Trophoblast cell (in vitro differentiated cells and primary cell): ENCODE data around the gene CACNA1B.

Experiments used
- DNase-seq, 2 donors: peaks; one replicate each; pipeline ENCODE4 v3.0.0-alpha.2; 2016
- H2AFZ ChIP-seq: 2 replicates; pipeline ENCODE4 v1.6.1; 2013; ENCODE audit warnings: low read length, moderate library complexity, mild to moderate bottlenecking; ENCODE audit not compliant: insufficient read depth, poor library complexity
- H2AK5ac ChIP-seq: 2 replicates; pipeline ENCODE4 v1.6.1; 2013; ENCODE audit warnings: mild to moderate bottlenecking, low read length
- H2BK120ac ChIP-seq: 2 replicates; pipeline ENCODE4 v1.6.1; 2013; ENCODE audit warnings: low read length, mild to moderate bottlenecking, moderate library complexity; ENCODE audit not compliant: insufficient read depth, poor library complexity
- H2BK12ac ChIP-seq: 2 replicates; pipeline ENCODE4 v1.6.1; 2013; ENCODE audit warnings: mild to moderate bottlenecking, low read length, moderate library complexity
- H2BK5ac ChIP-seq: 2 replicates; pipeline ENCODE4 v1.6.1; 2013; ENCODE audit warnings: low read length, low read depth, moderate library complexity, mild to moderate bottlenecking; ENCODE audit not compliant: poor library complexity
- H3K14ac ChIP-seq: 2 replicates; pipeline ENCODE4 v1.6.1; 2013; ENCODE audit warnings: mild to moderate bottlenecking, low read length
- H3K18ac ChIP-seq: 2 replicates; pipeline ENCODE4 v1.6.1; 2013; ENCODE audit warnings: mild to moderate bottlenecking, low read length
- H3K23ac ChIP-seq: 2 replicates; pipeline ENCODE4 v1.6.1; 2013; ENCODE audit warnings: low read length
- H3K27ac ChIP-seq: 2 replicates; pipeline ENCODE4 v1.5.1; 2013; ENCODE audit warnings: low read depth, mild to moderate bottlenecking, inconsistent platforms, low read length, moderate library complexity
- H3K27me3 ChIP-seq: 2 replicates; pipeline ENCODE4 v1.6.1; 2013; ENCODE audit warnings: inconsistent platforms, mild to moderate bottlenecking, low read length, moderate library complexity; ENCODE audit not compliant: insufficient read depth
- H3K36me3 ChIP-seq, 2 experiments: 1 replicate in 1 of 2; 2 replicates in 1 of 2; pipeline ENCODE4 v1.6.1; 2013; ENCODE audit warnings: low read length in 2 of 2, mild to moderate bottlenecking in 2 of 2, moderate library complexity in 1 of 2; ENCODE audit not compliant: insufficient read depth in 2 of 2, control insufficient read depth in 1 of 2
- H3K4ac ChIP-seq: 2 replicates; pipeline ENCODE4 v1.6.1; 2013; ENCODE audit warnings: low read depth, mild to moderate bottlenecking, low read length, moderate library complexity
- H3K4me1 ChIP-seq, 2 experiments: 1 replicate in 1 of 2; 2 replicates in 1 of 2; pipeline ENCODE4 v1.6.1; 2013; ENCODE audit warnings: low read length in 2 of 2, mild to moderate bottlenecking in 2 of 2, moderate library complexity in 1 of 2; ENCODE audit not compliant: insufficient read depth in 2 of 2, control insufficient read depth in 1 of 2
- H3K4me2 ChIP-seq: 2 replicates; pipeline ENCODE4 v1.6.1; 2013; ENCODE audit warnings: inconsistent platforms, mild to moderate bottlenecking, low read length, moderate library complexity
- H3K4me3 ChIP-seq: 2 replicates; pipeline ENCODE4 v1.5.1; 2013; ENCODE audit warnings: mild to moderate bottlenecking, low read depth, low read length, inconsistent platforms
- H3K79me1 ChIP-seq: one replicate; pipeline ENCODE4 v1.6.1; 2013; ENCODE audit warnings: low read length
- H3K79me2 ChIP-seq: 2 replicates; pipeline ENCODE4 v1.6.1; 2013; ENCODE audit warnings: low read length, mild to moderate bottlenecking; ENCODE audit not compliant: control insufficient read depth, insufficient read depth, poor library complexity
- H3K9ac ChIP-seq: 2 replicates; pipeline ENCODE4 v1.6.1; 2013; ENCODE audit warnings: mild to moderate bottlenecking, low read length
- H3K9me3 ChIP-seq: 2 replicates; pipeline ENCODE4 v1.6.1; 2013; ENCODE audit warnings: low read depth, mild to moderate bottlenecking, control low read depth, inconsistent platforms, low read length; ENCODE audit not compliant: insufficient read depth
- H4K12ac ChIP-seq: 2 replicates; pipeline ENCODE4 v1.6.1; 2013; ENCODE audit warnings: low read depth, mild to moderate bottlenecking, low read length, moderate library complexity
- H4K8ac ChIP-seq: 2 replicates; pipeline ENCODE4 v1.6.1; 2013; ENCODE audit warnings: low read depth, mild to moderate bottlenecking, low read length, moderate library complexity
- H4K91ac ChIP-seq: one replicate; pipeline ENCODE4 v1.6.1; 2013; ENCODE audit warnings: low read depth, mild to moderate bottlenecking, low read length, moderate library complexity
- WGBS: extraction: QIAGEN DNeasy Blood & Tissue Kit; methylation state at CpG from one replicate; pipeline ENCODE4 v1.1.7; 2013; ENCODE audit warnings: missing lambda C conversion rate; ENCODE audit not compliant: insufficient read length, insufficient coverage; ENCODE audit errors: extremely low coverage; 5-methylcytosine and 5-hydroxymethylcytosine counted together

Gene CACNA1B

GRCh38 chr9:137917795-137918194 lies 40.2 kb downstream of the CACNA1B start:
- Histone ChIP-seq H4K8ac (no peak overlapping the region), H3K36me3 (no peaks in the 10 kb centered on the region), H3K14ac (no peak overlapping the region), H3K4me3 (no peak overlapping the region), H3K4ac (no peak overlapping the region), H3K23ac (no peak overlapping the region), H2BK120ac (no peak overlapping the region), H3K79me1 (no peaks in the 10 kb centered on the region), H3K9me3 (peaks cover 41% of the 10 kb centered on the region), H2BK12ac (no peak overlapping the region), H2BK5ac (no peak overlapping the region), H3K27me3 (no peaks in the 10 kb centered on the region), H3K4me2 (no peak overlapping the region), H4K12ac (no peak overlapping the region), H3K27ac (no peak overlapping the region), H4K91ac (no peak overlapping the region), H3K4me1 (peaks cover 0 to 6% of the 10 kb centered on the region in 2 experiments), H2AFZ (no peak overlapping the region), H2AK5ac (no peak overlapping the region), H3K9ac (no peak overlapping the region), H3K18ac (no peak overlapping the region), H3K79me2 (no peaks in the 10 kb centered on the region)
- WGBS: no CpG with 5 or more reads among the region's 13 CpGs
- DNase-seq: no peak

GRCh38 chr9:137918331-137919094 lies 40.9 kb downstream of the CACNA1B start:
- H4K8ac ChIP-seq: no peak overlapping the region
- peaks cover 41% of the 10 kb centered on the region for H3K9me3 ChIP-seq
- peaks cover 0 to 6% of the 10 kb centered on the region in 2 experiments for H3K4me1 ChIP-seq
- no peak overlapping the region for H3K23ac ChIP-seq
- H3K36me3 ChIP-seq: no peaks in the 10 kb centered on the region
- H4K91ac ChIP-seq: no peak overlapping the region
- H4K12ac ChIP-seq: no peak overlapping the region
- no peak overlapping the region for H3K27ac ChIP-seq
- H3K79me1 ChIP-seq: no peaks in the 10 kb centered on the region
- H3K4me2 ChIP-seq: no peak overlapping the region
- no peak for DNase-seq
- H2BK5ac ChIP-seq: no peak overlapping the region
- no CpG with 5 or more reads among the region's 9 CpGs for WGBS
- H3K27me3 ChIP-seq: no peaks in the 10 kb centered on the region
- H2BK120ac ChIP-seq: no peak overlapping the region
- H3K4me3 ChIP-seq: no peak overlapping the region
- no peak overlapping the region for H3K14ac ChIP-seq
- no peak overlapping the region for H2BK12ac ChIP-seq
- no peak overlapping the region for H3K4ac ChIP-seq
- H3K18ac ChIP-seq: no peak overlapping the region
- no peak overlapping the region for H2AK5ac ChIP-seq
- no peak overlapping the region for H2AFZ ChIP-seq
- no peak overlapping the region for H3K9ac ChIP-seq
- H3K79me2 ChIP-seq: no peaks in the 10 kb centered on the region

GRCh38 chr9:137919095-137919465 lies 41.5 kb downstream of the CACNA1B start:
- peaks cover 0 to 6% of the 10 kb centered on the region in 2 experiments for H3K4me1 ChIP-seq
- no peak overlapping the region for H3K4me3 ChIP-seq
- H3K4me2 ChIP-seq: no peak overlapping the region
- no CpG with 5 or more reads among the region's 9 CpGs for WGBS
- no peak overlapping the region for H2AK5ac ChIP-seq
- no peak overlapping the region for H3K23ac ChIP-seq
- no peak overlapping the region for H2BK120ac ChIP-seq
- no peaks in the 10 kb centered on the region for H3K27me3 ChIP-seq
- H4K12ac ChIP-seq: no peak overlapping the region
- no peak overlapping the region for H4K8ac ChIP-seq
- H3K27ac ChIP-seq: no peak overlapping the region
- H3K9me3 ChIP-seq: peaks cover 39% of the 10 kb centered on the region
- H3K79me1 ChIP-seq: no peaks in the 10 kb centered on the region
- H2AFZ ChIP-seq: no peak overlapping the region
- no peak overlapping the region for H2BK12ac ChIP-seq
- no peak overlapping the region for H4K91ac ChIP-seq
- H3K9ac ChIP-seq: no peak overlapping the region
- H2BK5ac ChIP-seq: no peak overlapping the region
- no peak for DNase-seq
- H3K79me2 ChIP-seq: no peaks in the 10 kb centered on the region
- H3K18ac ChIP-seq: no peak overlapping the region
- no peaks in the 10 kb centered on the region for H3K36me3 ChIP-seq
- no peak overlapping the region for H3K4ac ChIP-seq
- H3K14ac ChIP-seq: no peak overlapping the region

GRCh38 chr9:137919649-137920141 lies 42.1 kb downstream of the CACNA1B start:
- H3K27me3 ChIP-seq: no peaks in the 10 kb centered on the region
- no peak overlapping the region for H3K14ac ChIP-seq
- no peaks in the 10 kb centered on the region for H3K79me1 ChIP-seq
- H3K4me3 ChIP-seq: no peak overlapping the region
- H3K79me2 ChIP-seq: no peaks in the 10 kb centered on the region
- H3K18ac ChIP-seq: no peak overlapping the region
- H3K36me3 ChIP-seq: no peaks in the 10 kb centered on the region
- H3K4me2 ChIP-seq: no peak overlapping the region
- H2AFZ ChIP-seq: no peak overlapping the region
- H4K91ac ChIP-seq: no peak overlapping the region
- no peak overlapping the region for H2BK12ac ChIP-seq
- H2BK5ac ChIP-seq: no peak overlapping the region
- H3K9me3 ChIP-seq: peaks cover 34% of the 10 kb centered on the region
- H3K9ac ChIP-seq: no peak overlapping the region
- no peak overlapping the region for H2AK5ac ChIP-seq
- no peak for DNase-seq
- H2BK120ac ChIP-seq: no peak overlapping the region
- no peak overlapping the region for H4K12ac ChIP-seq
- H3K23ac ChIP-seq: no peak overlapping the region
- H3K27ac ChIP-seq: no peak overlapping the region
- H4K8ac ChIP-seq: no peak overlapping the region
- H3K4ac ChIP-seq: no peak overlapping the region
- H3K4me1 ChIP-seq: peaks cover 0 to 6% of the 10 kb centered on the region in 2 experiments
- WGBS: no CpG with 5 or more reads among the region's 15 CpGs
